Stimulated activated CD4-positive, alpha-beta T cell treated with anti-CD3 and anti-CD28 coated beads, TNF-alpha, amount 100 ng/mL, for 48 hours (primary cell): ENCODE results near the gene IGF2BP2.

ENCODE experiments used
- DNase-seq, 3 donors: peaks; one replicate each; pipeline ENCODE4 v3.0.0-alpha.2; 2020; ENCODE audit warnings: low read depth in 3 of 3

The IGF2BP2 gene

GRCh38 chr3:185766329-185767001, 58.4 kb downstream of the IGF2BP2 start:
- no peak for DNase-seq

- no peak for DNase-seq
Measured at GRCh38 chr3:185764980-185765370, 59.9 kb downstream of the IGF2BP2 start.

GRCh38 chr3:185764163-185764979, 60.5 kb downstream of the IGF2BP2 start:
- DNase-seq, result no peak

GRCh38 chr3:185763347-185764005, 61.4 kb downstream of the IGF2BP2 start:
- DNase-seq, result no peak

GRCh38 chr3:185760550-185760949, 64.3 kb downstream of the IGF2BP2 start:
- DNase-seq, result no peak

- DNase-seq, result no peak
Measured at GRCh38 chr3:185760088-185760487, 64.8 kb downstream of the IGF2BP2 start.

- no peak for DNase-seq
Measured at GRCh38 chr3:185759512-185759911, 65.3 kb downstream of the IGF2BP2 start.

- no peak for DNase-seq
Measured at GRCh38 chr3:185758912-185759311, 65.9 kb downstream of the IGF2BP2 start.

GRCh38 chr3:185757176-185757575, 67.7 kb downstream of the IGF2BP2 start:
- no peak for DNase-seq

- DNase-seq, result no peak
Measured at GRCh38 chr3:185756477-185756876, 68.4 kb downstream of the IGF2BP2 start.

GRCh38 chr3:185754920-185755319, 69.9 kb downstream of the IGF2BP2 start:
- no peak for DNase-seq

- DNase-seq, result no peak
Measured at GRCh38 chr3:185753354-185753753, 71.5 kb downstream of the IGF2BP2 start.

- no peak for DNase-seq
Measured at GRCh38 chr3:185750702-185751101, 74.1 kb downstream of the IGF2BP2 start.

GRCh38 chr3:185750015-185750414, 74.8 kb downstream of the IGF2BP2 start:
- DNase-seq, result no peak

GRCh38 chr3:185746470-185746869, 78.4 kb downstream of the IGF2BP2 start:
- no peak for DNase-seq

- no peak for DNase-seq
Measured at GRCh38 chr3:185744997-185745843, 79.6 kb downstream of the IGF2BP2 start.

- no peak for DNase-seq
Measured at GRCh38 chr3:185741586-185741985, 83.3 kb downstream of the IGF2BP2 start.

GRCh38 chr3:185740133-185740532, 84.7 kb downstream of the IGF2BP2 start:
- DNase-seq, result no peak

GRCh38 chr3:185739264-185739701, 85.6 kb downstream of the IGF2BP2 start:
- no peak for DNase-seq

- DNase-seq, result no peak
Measured at GRCh38 chr3:185737740-185738680, 86.8 kb downstream of the IGF2BP2 start.

GRCh38 chr3:185737020-185737419, 87.8 kb downstream of the IGF2BP2 start:
- no peak for DNase-seq
